HepG2 (cell line): Measurements from ENCODE around the gene SIRT7. TPM values are rescaled to one million over a fixed set of nuclear protein-coding genes. Genes with fewer than 3 reads are reported as not detected.

Experiments
- ARID2 ChIP-seq: sonication (generic); formaldehyde crosslinking; IDR thresholded peaks from 2 replicates; pipeline ENCODE4 v1.8.1; 2022; ENCODE audit warnings: mild to moderate bottlenecking, missing genetic modification reagents, borderline replicate concordance
- BHLHE40 ChIP-seq: IDR thresholded peaks from 2 replicates; pipeline ENCODE4 v1.6.1; 2011; ENCODE audit warnings: low read length, improper control_type of control experiment
- CCDC6 ChIP-seq: sonication (generic); formaldehyde crosslinking; IDR thresholded peaks from 2 replicates; pipeline ENCODE4 v1.8.1; 2022; ENCODE audit warnings: mild to moderate bottlenecking, missing genetic modification reagents, moderate library complexity
- HNRNPL ChIP-seq: fragments of 200-400 bp; formaldehyde crosslinking; IDR thresholded peaks from 2 replicates; pipeline ENCODE4 v1.6.1; 2017; ENCODE audit warnings: mild to moderate bottlenecking, low read depth, low read length
- NR2F1 ChIP-seq, 2 experiments: fragments of 450-650 bp in 1 of 2; formaldehyde crosslinking in 1 of 2; IDR thresholded peaks; 2 replicates each; pipeline versions ENCODE4 v1.5.0 to v1.6.1; 2016 to 2020; ENCODE audit warnings: mild to moderate bottlenecking in 1 of 2, missing compliant biosample characterization in 1 of 2, missing genetic modification reagents in 1 of 2, moderate library complexity in 1 of 2
- PITX1 ChIP-seq: sonication (generic); formaldehyde crosslinking; IDR thresholded peaks from 2 replicates; pipeline ENCODE4 v1.5.1; 2020; ENCODE audit warnings: mild to moderate bottlenecking, missing genetic modification reagents
- SNAPC2 ChIP-seq: sonication (generic); formaldehyde crosslinking; IDR thresholded peaks from 2 replicates; pipeline ENCODE4 v1.8.1; 2022; ENCODE audit warnings: mild to moderate bottlenecking, missing genetic modification reagents
- USF2 ChIP-seq, 2 experiments: sonication (generic) in 1 of 2; formaldehyde crosslinking in 1 of 2; IDR thresholded peaks; 2 replicates each; pipeline versions ENCODE4 v1.5.1 to v1.6.1; 2011 to 2020; ENCODE audit warnings: borderline replicate concordance in 1 of 2, low read depth in 1 of 2, low read length in 1 of 2, mild to moderate bottlenecking in 1 of 2, missing genetic modification reagents in 1 of 2, moderate library complexity in 1 of 2
- ZNF121 ChIP-seq: sonication (generic); formaldehyde crosslinking; IDR thresholded peaks from 2 replicates; pipeline ENCODE4 v1.5.0; 2020; ENCODE audit warnings: mild to moderate bottlenecking, missing genetic modification reagents
- ZNF138 ChIP-seq: sonication (generic); formaldehyde crosslinking; IDR thresholded peaks from 2 replicates; pipeline ENCODE4 v1.5.0; 2020; ENCODE audit warnings: mild to moderate bottlenecking, low read depth, missing genetic modification reagents
- ZNF350 ChIP-seq: sonication (generic); formaldehyde crosslinking; IDR thresholded peaks from 2 replicates; pipeline ENCODE4 v1.4.0; 2020; ENCODE audit warnings: mild to moderate bottlenecking, low read depth, missing genetic modification reagents, borderline replicate concordance
- ZNF354B ChIP-seq: sonication (generic); formaldehyde crosslinking; IDR thresholded peaks from 2 replicates; pipeline ENCODE4 v1.8.0; 2022; ENCODE audit warnings: mild to moderate bottlenecking, missing genetic modification reagents
- ZNF460 ChIP-seq: sonication (generic); formaldehyde crosslinking; IDR thresholded peaks from 2 replicates; pipeline ENCODE4 v1.5.1; 2020; ENCODE audit warnings: missing genetic modification reagents, mild to moderate bottlenecking, borderline replicate concordance
- ZNF619 ChIP-seq: sonication (generic); formaldehyde crosslinking; IDR thresholded peaks from 2 replicates; pipeline ENCODE4 v1.4.0; 2020; ENCODE audit warnings: mild to moderate bottlenecking, missing genetic modification reagents
- ZNF629 ChIP-seq: sonication (generic); formaldehyde crosslinking; conservative IDR thresholded peaks from 2 replicates; pipeline ENCODE4 v1.5.0; 2020; ENCODE audit warnings: missing genetic modification reagents
- ZNF720 ChIP-seq: sonication (generic); formaldehyde crosslinking; IDR thresholded peaks from 2 replicates; pipeline ENCODE4 v1.4.0; 2020; ENCODE audit warnings: missing genetic modification reagents
- ZNF768 ChIP-seq: sonication (generic); formaldehyde crosslinking; IDR thresholded peaks from 2 replicates; pipeline ENCODE4 v1.4.0; 2020; ENCODE audit warnings: missing genetic modification reagents
- ZNF790 ChIP-seq: sonication (generic); formaldehyde crosslinking; IDR thresholded peaks from 2 replicates; pipeline ENCODE4 v1.8.0; 2022; ENCODE audit warnings: missing genetic modification reagents, mild to moderate bottlenecking, borderline replicate concordance
- polyA plus RNA-seq, 8 experiments: library from polyadenylated mRNA; depleted of rRNA in 3 of 8; stranded (reverse) in 7 of 8; unstranded in 1 of 8; fragments of >200 nt; fragmentation: Illumina TruSeq in 4 of 8; extraction: Trizol in 4 of 8; gene quantifications; 2 replicates each; pipeline versions ENCODE4 v1.2.1 to v1.2.3, GENCODE V29; 2011 to 2016; ENCODE audit warnings: low read depth in 4 of 8, missing spikeins in 1 of 8, mixed read lengths in 1 of 8; ENCODE audit not compliant: insufficient read depth in 1 of 8
- total RNA-seq, 5 experiments: library from RNA; depleted of rRNA; stranded (reverse); fragments of >200 nt; fragmentation: Illumina TruSeq; extraction: Trizol; gene quantifications; 2 replicates each; pipeline ENCODE4 v1.2.3, GENCODE V29; 2016; ENCODE audit warnings: low read depth in 1 of 5
- TF ChIP-seq, protein P1 (sequence below): sonication (generic); formaldehyde crosslinking; IDR thresholded peaks from 2 replicates; pipeline ENCODE4 v1.8.1; 2022; ENCODE audit warnings: low read depth, mild to moderate bottlenecking, missing genetic modification reagents
- TF ChIP-seq, protein P2 (sequence below): sonication (generic); formaldehyde crosslinking; conservative IDR thresholded peaks from 2 replicates; pipeline ENCODE4 v1.8.0; 2022; ENCODE audit warnings: low read depth, missing genetic modification reagents
- TF ChIP-seq, protein P3 (sequence below): sonication (generic); formaldehyde crosslinking; IDR thresholded peaks from 2 replicates; pipeline ENCODE4 v1.4.0; 2020; ENCODE audit warnings: missing genetic modification reagents, borderline replicate concordance

The SIRT7 gene
- total and polyA plus RNA-seq, 2 of the 13 experiments (the other 11 are each of a cell fraction or from before 2014, with no cell fraction given) = 8.3 to 24.8 TPM

GRCh38 chr17:81958633-81959342, 40.8 kb upstream of the SIRT7 start (continued):
- 0 out of 2 replicates have a peak, but pooled peaks have one; percentile 15 for TF ChIP-seq ZNF629 (CRISPR knock-in tag)
- TF ChIP-seq ZNF768 (CRISPR knock-in tag) = no peak
- peak; percentile 92 for TF ChIP-seq HNRNPL
- peak; percentile 49; the same call in 1 of the 2 replicates for TF ChIP-seq ZNF121 (CRISPR knock-in tag)
- TF ChIP-seq ZNF354B = no peak
- TF ChIP-seq ZNF460 (CRISPR knock-in tag) = no peak
- TF ChIP-seq BHLHE40 = no peak
- TF ChIP-seq ZNF619 = no peak
- TF ChIP-seq, protein P1, sequence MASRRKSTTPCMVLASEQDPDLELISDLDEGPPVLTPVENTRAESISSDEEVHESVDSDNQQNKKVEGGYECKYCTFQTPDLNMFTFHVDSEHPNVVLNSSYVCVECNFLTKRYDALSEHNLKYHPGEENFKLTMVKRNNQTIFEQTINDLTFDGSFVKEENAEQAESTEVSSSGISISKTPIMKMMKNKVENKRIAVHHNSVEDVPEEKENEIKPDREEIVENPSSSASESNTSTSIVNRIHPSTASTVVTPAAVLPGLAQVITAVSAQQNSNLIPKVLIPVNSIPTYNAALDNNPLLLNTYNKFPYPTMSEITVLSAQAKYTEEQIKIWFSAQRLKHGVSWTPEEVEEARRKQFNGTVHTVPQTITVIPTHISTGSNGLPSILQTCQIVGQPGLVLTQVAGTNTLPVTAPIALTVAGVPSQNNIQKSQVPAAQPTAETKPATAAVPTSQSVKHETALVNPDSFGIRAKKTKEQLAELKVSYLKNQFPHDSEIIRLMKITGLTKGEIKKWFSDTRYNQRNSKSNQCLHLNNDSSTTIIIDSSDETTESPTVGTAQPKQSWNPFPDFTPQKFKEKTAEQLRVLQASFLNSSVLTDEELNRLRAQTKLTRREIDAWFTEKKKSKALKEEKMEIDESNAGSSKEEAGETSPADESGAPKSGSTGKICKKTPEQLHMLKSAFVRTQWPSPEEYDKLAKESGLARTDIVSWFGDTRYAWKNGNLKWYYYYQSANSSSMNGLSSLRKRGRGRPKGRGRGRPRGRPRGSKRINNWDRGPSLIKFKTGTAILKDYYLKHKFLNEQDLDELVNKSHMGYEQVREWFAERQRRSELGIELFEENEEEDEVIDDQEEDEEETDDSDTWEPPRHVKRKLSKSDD (CRISPR knock-in tag) = no peak
- no peak for TF ChIP-seq ZNF790 (CRISPR knock-in tag)
- TF ChIP-seq ZNF720 = no peak
- TF ChIP-seq ARID2 (CRISPR knock-in tag) = no peak
- no peak for TF ChIP-seq CCDC6 (CRISPR knock-in tag)
- TF ChIP-seq SNAPC2 = peak; percentile 66; the same call in 1 of the 2 replicates
- TF ChIP-seq, protein P2, sequence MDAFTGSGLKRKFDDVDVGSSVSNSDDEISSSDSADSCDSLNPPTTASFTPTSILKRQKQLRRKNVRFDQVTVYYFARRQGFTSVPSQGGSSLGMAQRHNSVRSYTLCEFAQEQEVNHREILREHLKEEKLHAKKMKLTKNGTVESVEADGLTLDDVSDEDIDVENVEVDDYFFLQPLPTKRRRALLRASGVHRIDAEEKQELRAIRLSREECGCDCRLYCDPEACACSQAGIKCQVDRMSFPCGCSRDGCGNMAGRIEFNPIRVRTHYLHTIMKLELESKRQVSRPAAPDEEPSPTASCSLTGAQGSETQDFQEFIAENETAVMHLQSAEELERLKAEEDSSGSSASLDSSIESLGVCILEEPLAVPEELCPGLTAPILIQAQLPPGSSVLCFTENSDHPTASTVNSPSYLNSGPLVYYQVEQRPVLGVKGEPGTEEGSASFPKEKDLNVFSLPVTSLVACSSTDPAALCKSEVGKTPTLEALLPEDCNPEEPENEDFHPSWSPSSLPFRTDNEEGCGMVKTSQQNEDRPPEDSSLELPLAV (CRISPR knock-in tag) = no peak
- TF ChIP-seq, protein P3, sequence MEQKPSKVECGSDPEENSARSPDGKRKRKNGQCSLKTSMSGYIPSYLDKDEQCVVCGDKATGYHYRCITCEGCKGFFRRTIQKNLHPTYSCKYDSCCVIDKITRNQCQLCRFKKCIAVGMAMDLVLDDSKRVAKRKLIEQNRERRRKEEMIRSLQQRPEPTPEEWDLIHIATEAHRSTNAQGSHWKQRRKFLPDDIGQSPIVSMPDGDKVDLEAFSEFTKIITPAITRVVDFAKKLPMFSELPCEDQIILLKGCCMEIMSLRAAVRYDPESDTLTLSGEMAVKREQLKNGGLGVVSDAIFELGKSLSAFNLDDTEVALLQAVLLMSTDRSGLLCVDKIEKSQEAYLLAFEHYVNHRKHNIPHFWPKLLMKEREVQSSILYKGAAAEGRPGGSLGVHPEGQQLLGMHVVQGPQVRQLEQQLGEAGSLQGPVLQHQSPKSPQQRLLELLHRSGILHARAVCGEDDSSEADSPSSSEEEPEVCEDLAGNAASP = peak; percentile 91; the same call in 1 of the 2 replicates
- no peak; the same call in 1 of the 2 replicates for TF ChIP-seq ZNF138 (CRISPR knock-in tag)
- no peak for TF ChIP-seq USF2 (IDR thresholded peaks at IDR 0.05; ENCODE audit: low read depth, low read length)
- TF ChIP-seq USF2 (CRISPR knock-in tag; IDR thresholded peaks at IDR 0.05; ENCODE audit: borderline replicate concordance) = no peak; the same call in 1 of the 2 replicates
- peak; percentile 60; the same call in 1 of the 2 replicates for TF ChIP-seq ZNF350
- TF ChIP-seq NR2F1 (CRISPR knock-in tag; IDR thresholded peaks at IDR 0.05) = 0 out of 4 replicates have a peak, but pooled peaks of 1 of the 2 experiments have one; percentile 5
- no peak for TF ChIP-seq PITX1 (CRISPR knock-in tag)
